Measurements from ENCODE around the gene UBAP1L. TPM values are rescaled to one million over a fixed set of nuclear protein-coding genes. Genes with fewer than 3 reads are reported as not detected.

The UBAP1L gene
- total RNA-seq, 1 donor from 2014 or later: 6.0 TPM

DNA sequence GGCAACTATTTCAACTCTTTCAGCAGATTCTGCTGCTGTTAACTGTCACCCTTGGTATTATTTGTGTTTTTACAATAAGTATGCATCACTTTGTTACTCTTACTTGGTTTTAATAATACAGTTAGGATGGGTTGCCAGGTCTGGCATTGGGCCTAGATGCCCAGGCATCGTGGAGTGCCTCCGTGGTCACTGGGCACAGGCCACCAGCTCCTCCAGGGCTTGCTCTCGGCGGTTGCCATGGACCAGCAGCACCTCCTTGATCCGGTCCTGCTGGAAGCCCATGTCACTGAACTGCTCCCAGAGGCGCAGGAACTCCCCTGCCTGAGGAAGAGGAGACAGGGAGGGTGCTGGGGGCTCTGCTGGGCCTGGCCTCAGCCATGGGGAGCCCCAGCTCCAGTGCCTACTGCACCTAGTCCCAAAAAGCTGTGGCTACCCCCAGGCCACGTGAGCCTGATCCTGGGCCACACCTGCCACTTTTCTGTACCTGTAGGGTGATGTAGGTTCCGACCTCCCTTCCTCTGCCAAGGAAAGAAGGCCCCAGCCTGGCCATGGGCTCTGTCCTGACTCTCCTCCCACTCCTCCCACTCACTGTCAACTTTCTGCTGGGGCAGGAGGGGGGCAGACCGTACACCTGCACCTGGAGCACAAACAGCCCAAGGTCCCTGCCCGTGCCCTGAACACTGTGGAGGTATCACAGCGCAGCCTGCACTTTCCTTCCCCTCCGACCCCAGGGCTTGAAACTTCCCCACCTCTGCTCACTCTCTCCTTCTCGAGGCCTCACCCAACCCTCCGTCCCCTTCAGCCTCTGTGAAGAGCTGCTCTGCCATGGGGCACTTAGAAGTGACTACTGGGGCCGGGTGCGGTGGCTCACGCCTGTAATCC is 21.8 kb downstream of the UBAP1L start:
- peaks cover 15% of the 10 kb centered on the region for H3K4me1 Mint-ChIP-seq (ENCODE audit: unreplicated experiment)
- H3K27ac Mint-ChIP-seq: no peak overlapping the region
- TF ChIP-seq, protein P1, sequence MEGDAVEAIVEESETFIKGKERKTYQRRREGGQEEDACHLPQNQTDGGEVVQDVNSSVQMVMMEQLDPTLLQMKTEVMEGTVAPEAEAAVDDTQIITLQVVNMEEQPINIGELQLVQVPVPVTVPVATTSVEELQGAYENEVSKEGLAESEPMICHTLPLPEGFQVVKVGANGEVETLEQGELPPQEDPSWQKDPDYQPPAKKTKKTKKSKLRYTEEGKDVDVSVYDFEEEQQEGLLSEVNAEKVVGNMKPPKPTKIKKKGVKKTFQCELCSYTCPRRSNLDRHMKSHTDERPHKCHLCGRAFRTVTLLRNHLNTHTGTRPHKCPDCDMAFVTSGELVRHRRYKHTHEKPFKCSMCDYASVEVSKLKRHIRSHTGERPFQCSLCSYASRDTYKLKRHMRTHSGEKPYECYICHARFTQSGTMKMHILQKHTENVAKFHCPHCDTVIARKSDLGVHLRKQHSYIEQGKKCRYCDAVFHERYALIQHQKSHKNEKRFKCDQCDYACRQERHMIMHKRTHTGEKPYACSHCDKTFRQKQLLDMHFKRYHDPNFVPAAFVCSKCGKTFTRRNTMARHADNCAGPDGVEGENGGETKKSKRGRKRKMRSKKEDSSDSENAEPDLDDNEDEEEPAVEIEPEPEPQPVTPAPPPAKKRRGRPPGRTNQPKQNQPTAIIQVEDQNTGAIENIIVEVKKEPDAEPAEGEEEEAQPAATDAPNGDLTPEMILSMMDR (conservative IDR thresholded peaks at IDR 0.05): no peak
- H3K9me3 Mint-ChIP-seq: no peaks in the 10 kb centered on the region
- peaks cover 2% of the 10 kb centered on the region for H3K36me3 Mint-ChIP-seq
- H3K27me3 Mint-ChIP-seq: no peaks in the 10 kb centered on the region
- no peak overlapping the region for H3K4me3 Mint-ChIP-seq
- no peak for DNase-seq (ENCODE audit: extremely low spot score, unreplicated experiment)

DNA sequence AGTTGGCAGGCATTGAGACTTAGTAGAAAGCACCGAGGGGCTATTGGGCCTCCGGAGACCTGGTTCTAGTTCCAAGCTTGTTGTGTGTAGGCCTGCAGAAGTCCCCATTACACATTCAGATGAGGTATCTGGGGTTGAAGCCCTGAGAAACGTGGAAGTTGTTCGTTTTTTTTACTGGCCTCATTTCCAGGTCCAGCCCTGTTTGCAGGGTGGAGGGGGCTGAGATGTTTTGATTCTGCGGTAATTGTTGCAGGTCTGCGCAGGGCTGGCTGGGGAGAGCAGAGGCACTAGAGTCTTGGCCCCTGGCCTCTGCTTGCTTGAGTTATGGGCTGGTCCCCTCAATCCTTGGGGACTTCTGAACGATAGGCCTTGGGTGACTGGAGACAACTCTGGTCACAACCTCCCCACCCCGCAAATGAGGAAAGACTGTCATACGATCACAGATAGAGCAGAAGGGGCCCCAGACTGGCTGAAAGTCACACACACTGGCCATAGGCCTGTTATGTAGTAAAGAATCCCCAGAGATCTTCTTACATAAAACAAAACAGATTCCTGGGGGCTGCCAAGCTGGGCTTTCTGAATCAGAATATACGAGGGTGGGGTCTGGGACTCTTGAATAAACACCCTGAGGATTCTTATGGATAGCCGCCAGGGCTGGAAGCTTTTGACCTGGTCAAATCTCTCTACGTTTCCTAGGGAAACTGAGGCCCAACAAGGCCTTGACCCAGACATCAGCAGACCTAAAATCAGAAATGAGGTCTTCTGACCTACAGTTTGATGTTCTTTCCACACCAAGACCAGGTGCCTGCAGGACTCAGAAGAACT is 22.8 kb downstream of the UBAP1L start:
- H3K4me3 Mint-ChIP-seq: no peak overlapping the region

DNA sequence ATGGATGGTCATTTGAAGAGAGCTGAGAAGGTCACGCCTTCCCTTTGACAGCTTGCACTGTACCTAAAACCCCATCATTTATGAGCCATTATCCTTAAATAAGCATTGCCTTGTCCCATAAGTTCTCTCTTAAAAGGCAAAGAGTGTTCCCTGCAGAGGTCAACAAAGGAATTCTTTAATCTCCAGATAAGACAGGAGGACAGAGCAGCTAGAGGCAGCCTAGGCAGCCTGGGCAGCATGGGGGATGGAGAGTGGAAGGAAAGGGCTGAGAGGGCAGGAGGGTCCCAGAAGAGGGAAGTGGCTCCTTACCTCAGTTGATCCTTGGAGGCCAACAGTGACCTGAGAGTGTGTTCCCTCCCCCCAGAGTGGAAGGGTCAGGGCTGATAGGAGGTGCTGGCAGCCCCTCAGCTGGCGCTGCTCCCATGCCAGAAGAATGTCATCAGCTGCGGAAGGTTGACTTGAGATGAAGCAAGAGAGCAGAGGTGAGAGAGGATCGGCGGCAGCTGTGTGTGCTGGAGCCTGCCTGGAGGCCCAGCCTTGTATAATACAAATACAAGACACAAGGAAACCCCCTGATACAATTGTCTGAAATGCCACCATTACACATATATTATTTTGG is 25.7 kb downstream of the UBAP1L start:
- peaks cover 22% of the 10 kb centered on the region for H3K27me3 Mint-ChIP-seq

More for the DNA sequence above, 22.8 kb downstream of the UBAP1L start:
- H3K36me3 Mint-ChIP-seq: no peaks in the 10 kb centered on the region
- no peaks in the 10 kb centered on the region for H3K9me3 Mint-ChIP-seq
- DNase-seq (ENCODE audit: extremely low spot score, unreplicated experiment): no peak
- TF ChIP-seq, protein P1 (conservative IDR thresholded peaks at IDR 0.05): no peak
- H3K27me3 Mint-ChIP-seq: peaks cover 5% of the 10 kb centered on the region
- H3K4me1 Mint-ChIP-seq (ENCODE audit: unreplicated experiment): peaks cover 20% of the 10 kb centered on the region
- no peak overlapping the region for H3K27ac Mint-ChIP-seq

DNA sequence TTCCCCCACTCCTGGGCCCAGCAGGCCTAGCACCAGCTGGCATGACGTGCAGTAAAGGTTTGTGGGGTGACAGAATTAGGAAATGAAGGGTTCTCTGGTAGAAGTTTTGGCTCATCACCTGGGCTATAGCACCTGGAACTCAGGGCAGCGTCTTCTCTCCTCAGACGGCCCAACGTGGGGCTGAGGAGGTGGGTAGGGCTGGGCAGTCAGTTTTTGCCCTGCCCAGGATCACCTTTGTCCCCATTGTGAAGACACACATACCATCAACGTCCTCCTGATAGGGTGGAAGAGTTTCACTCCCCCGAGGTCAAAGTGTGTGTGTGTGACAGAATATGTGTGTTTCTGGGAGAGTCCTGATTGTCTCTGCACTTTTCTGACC is 26.4 kb downstream of the UBAP1L start:
- no peak overlapping the region for H3K4me3 Mint-ChIP-seq
- TF ChIP-seq, protein P1 (conservative IDR thresholded peaks at IDR 0.05): no peak
- DNase-seq (ENCODE audit: extremely low spot score, unreplicated experiment): no peak
- no peaks in the 10 kb centered on the region for H3K36me3 Mint-ChIP-seq
- no peaks in the 10 kb centered on the region for H3K9me3 Mint-ChIP-seq
- peak overlapping the region; percentile 73 for H3K27ac Mint-ChIP-seq
- peaks cover 37% of the 10 kb centered on the region for H3K4me1 Mint-ChIP-seq (ENCODE audit: unreplicated experiment)
- H3K27me3 Mint-ChIP-seq: peaks cover 28% of the 10 kb centered on the region

More for the DNA sequence above, 25.7 kb downstream of the UBAP1L start:
- H3K27ac Mint-ChIP-seq: peak overlapping the region; percentile 73
- H3K4me3 Mint-ChIP-seq: no peak overlapping the region
- peaks cover 30% of the 10 kb centered on the region for H3K4me1 Mint-ChIP-seq (ENCODE audit: unreplicated experiment)
- H3K9me3 Mint-ChIP-seq: no peaks in the 10 kb centered on the region
- TF ChIP-seq, protein P1 (conservative IDR thresholded peaks at IDR 0.05): no peak
- DNase-seq (ENCODE audit: extremely low spot score, unreplicated experiment): no peak
- no peaks in the 10 kb centered on the region for H3K36me3 Mint-ChIP-seq

DNA sequence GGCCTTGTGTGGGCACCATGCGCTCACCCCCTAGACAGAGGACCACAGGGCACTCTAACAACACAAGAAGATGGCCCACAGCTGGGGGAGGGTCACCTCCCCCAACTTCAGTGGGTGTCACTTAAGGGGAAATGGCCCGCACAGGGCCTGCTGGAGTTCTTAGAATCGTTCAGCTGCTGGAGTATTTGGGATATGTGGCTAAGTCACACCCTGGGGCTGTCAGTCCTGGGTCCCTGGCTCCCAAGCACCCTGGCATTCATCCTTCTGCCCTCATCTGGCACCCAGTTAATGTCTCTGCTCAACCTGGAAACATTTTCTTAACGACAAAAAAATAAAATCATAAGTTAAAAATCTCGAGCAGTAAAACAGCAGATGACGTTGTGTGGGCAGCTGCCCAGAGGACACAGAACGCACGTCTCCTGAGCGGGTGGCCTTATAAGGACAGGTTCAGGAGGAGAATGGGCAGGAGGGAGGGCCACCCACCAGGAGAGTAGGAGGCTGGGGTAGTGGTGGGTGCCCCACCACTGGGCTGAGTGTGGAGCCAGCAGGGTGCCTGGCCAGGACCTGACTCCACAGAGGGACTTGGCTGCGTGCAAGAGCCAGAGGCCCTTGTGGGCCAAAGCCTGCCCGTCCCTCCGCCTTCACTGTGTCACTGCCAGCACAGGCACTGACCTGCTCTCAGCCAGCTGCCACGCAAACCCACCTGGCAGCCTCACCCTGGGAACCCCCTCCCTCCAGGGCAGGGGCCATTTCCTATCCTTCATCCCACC is 26.9 kb downstream of the UBAP1L start:
- H3K4me1 Mint-ChIP-seq (ENCODE audit: unreplicated experiment): peaks cover 43% of the 10 kb centered on the region
- no peaks in the 10 kb centered on the region for H3K36me3 Mint-ChIP-seq
- TF ChIP-seq, protein P1 (conservative IDR thresholded peaks at IDR 0.05): no peak
- DNase-seq (ENCODE audit: extremely low spot score, unreplicated experiment): no peak
- no peak overlapping the region for H3K4me3 Mint-ChIP-seq
- peaks cover 30% of the 10 kb centered on the region for H3K27me3 Mint-ChIP-seq
- H3K9me3 Mint-ChIP-seq: no peaks in the 10 kb centered on the region
- peak overlapping the region; percentile 73 for H3K27ac Mint-ChIP-seq

All from type B pancreatic cell (in vitro differentiated cells).